ENCODE results near the gene SUSD4.

Gene SUSD4

GRCh38 chr1:223248001-223248769 lies 115.8 kb downstream of the SUSD4 start:
- Mint-ChIP-seq H3K27me3 (no peaks in the 10 kb centered on the region), H3K4me1 (ENCODE audit: low read depth) (peaks cover 47% of the 10 kb centered on the region), H3K36me3 (peaks cover 6% of the 10 kb centered on the region), H3K27ac (no peak overlapping the region), H3K4me3 (no peak overlapping the region), H3K9me3 (ENCODE audit: low read depth) (no peaks in the 10 kb centered on the region)

- Mint-ChIP-seq H3K4me3 (no peak overlapping the region), H3K27ac (peak overlapping the region; percentile 59), H3K36me3 (peaks cover 6% of the 10 kb centered on the region), H3K9me3 (ENCODE audit: low read depth) (no peaks in the 10 kb centered on the region), H3K27me3 (no peaks in the 10 kb centered on the region), H3K4me1 (ENCODE audit: low read depth) (peaks cover 48% of the 10 kb centered on the region)
Observed at GRCh38 chr1:223246476-223247112, 117.4 kb downstream of the SUSD4 start.

GRCh38 chr1:223245983-223246382 lies 118.0 kb downstream of the SUSD4 start:
- H3K27ac Mint-ChIP-seq = no peak overlapping the region
- no peak overlapping the region for H3K4me3 Mint-ChIP-seq
- peaks cover 54% of the 10 kb centered on the region for H3K4me1 Mint-ChIP-seq (ENCODE audit: low read depth)
- no peaks in the 10 kb centered on the region for H3K9me3 Mint-ChIP-seq (ENCODE audit: low read depth)
- H3K36me3 Mint-ChIP-seq = peaks cover 3% of the 10 kb centered on the region
- no peaks in the 10 kb centered on the region for H3K27me3 Mint-ChIP-seq

GRCh38 chr1:223245411-223245810 lies 118.6 kb downstream of the SUSD4 start:
- Mint-ChIP-seq H3K27ac (peak overlapping the region; percentile 61), H3K36me3 (peaks cover 2% of the 10 kb centered on the region), H3K9me3 (ENCODE audit: low read depth) (no peaks in the 10 kb centered on the region), H3K4me3 (no peak overlapping the region), H3K4me1 (ENCODE audit: low read depth) (peaks cover 59% of the 10 kb centered on the region), H3K27me3 (no peaks in the 10 kb centered on the region)

- Mint-ChIP-seq H3K9me3 (ENCODE audit: low read depth) (no peaks in the 10 kb centered on the region), H3K27me3 (no peaks in the 10 kb centered on the region), H3K27ac (peak overlapping the region; percentile 83), H3K36me3 (peaks cover 2% of the 10 kb centered on the region), H3K4me3 (peak overlapping the region; percentile 21), H3K4me1 (ENCODE audit: low read depth) (peaks cover 56% of the 10 kb centered on the region)
Observed at GRCh38 chr1:223244366-223245103, 119.4 kb downstream of the SUSD4 start.

GRCh38 chr1:223243441-223244050 lies 120.4 kb downstream of the SUSD4 start:
- Mint-ChIP-seq H3K4me1 (ENCODE audit: low read depth) (peaks cover 47% of the 10 kb centered on the region), H3K4me3 (no peak overlapping the region), H3K27ac (no peak overlapping the region), H3K27me3 (no peaks in the 10 kb centered on the region), H3K9me3 (ENCODE audit: low read depth) (no peaks in the 10 kb centered on the region), H3K36me3 (peaks cover 2% of the 10 kb centered on the region)

- peaks cover 42% of the 10 kb centered on the region for H3K4me1 Mint-ChIP-seq (ENCODE audit: low read depth)
- peaks cover 2% of the 10 kb centered on the region for H3K36me3 Mint-ChIP-seq
- no peaks in the 10 kb centered on the region for H3K27me3 Mint-ChIP-seq
Observed at GRCh38 chr1:223242971-223243370, 121.0 kb downstream of the SUSD4 start.

GRCh38 chr1:223242382-223242955 lies 121.5 kb downstream of the SUSD4 start:
- Mint-ChIP-seq H3K4me3 (no peak overlapping the region), H3K27ac (peak overlapping the region; percentile 42), H3K36me3 (peaks cover 2% of the 10 kb centered on the region), H3K27me3 (no peaks in the 10 kb centered on the region), H3K4me1 (ENCODE audit: low read depth) (peaks cover 39% of the 10 kb centered on the region), H3K9me3 (ENCODE audit: low read depth) (no peaks in the 10 kb centered on the region)

More at GRCh38 chr1:223242971-223243370, 121.0 kb downstream of the SUSD4 start:
- Mint-ChIP-seq H3K9me3 (ENCODE audit: low read depth) (no peaks in the 10 kb centered on the region), H3K4me3 (no peak overlapping the region), H3K27ac (no peak overlapping the region)

- H3K4me3 Mint-ChIP-seq = no peak overlapping the region
- peak overlapping the region; percentile 81 for H3K27ac Mint-ChIP-seq
Observed at GRCh38 chr1:223240122-223240521, 123.9 kb downstream of the SUSD4 start.

GRCh38 chr1:223235091-223235490 lies 128.9 kb downstream of the SUSD4 start:
- Mint-ChIP-seq H3K36me3 (peaks cover 2% of the 10 kb centered on the region), H3K27ac (no peak overlapping the region), H3K27me3 (no peaks in the 10 kb centered on the region), H3K9me3 (ENCODE audit: low read depth) (peaks cover 10% of the 10 kb centered on the region), H3K4me1 (ENCODE audit: low read depth) (peaks cover 59% of the 10 kb centered on the region), H3K4me3 (no peak overlapping the region)

More at GRCh38 chr1:223240122-223240521, 123.9 kb downstream of the SUSD4 start:
- Mint-ChIP-seq H3K9me3 (ENCODE audit: low read depth) (peaks cover 10% of the 10 kb centered on the region), H3K4me1 (ENCODE audit: low read depth) (peaks cover 43% of the 10 kb centered on the region), H3K36me3 (no peaks in the 10 kb centered on the region), H3K27me3 (no peaks in the 10 kb centered on the region)

- Mint-ChIP-seq H3K27ac (peak overlapping the region; percentile 67), H3K27me3 (no peaks in the 10 kb centered on the region), H3K9me3 (ENCODE audit: low read depth) (peaks cover 10% of the 10 kb centered on the region), H3K4me1 (ENCODE audit: low read depth) (peaks cover 62% of the 10 kb centered on the region), H3K4me3 (no peak overlapping the region), H3K36me3 (peaks cover 2% of the 10 kb centered on the region)
Observed at GRCh38 chr1:223234534-223234933, 129.4 kb downstream of the SUSD4 start.

- H3K36me3 Mint-ChIP-seq = peaks cover 2% of the 10 kb centered on the region
- H3K9me3 Mint-ChIP-seq (ENCODE audit: low read depth) = peaks cover 10% of the 10 kb centered on the region
- no peaks in the 10 kb centered on the region for H3K27me3 Mint-ChIP-seq
- H3K4me3 Mint-ChIP-seq = peak overlapping the region; percentile 19
- no peak overlapping the region for H3K27ac Mint-ChIP-seq
- H3K4me1 Mint-ChIP-seq (ENCODE audit: low read depth) = peaks cover 66% of the 10 kb centered on the region
Observed at GRCh38 chr1:223234170-223234514, 129.8 kb downstream of the SUSD4 start.

GRCh38 chr1:223233410-223234169 lies 130.4 kb downstream of the SUSD4 start:
- no peak overlapping the region for H3K4me3 Mint-ChIP-seq
- H3K4me1 Mint-ChIP-seq (ENCODE audit: low read depth) = peaks cover 70% of the 10 kb centered on the region
- peak overlapping the region; percentile 69 for H3K27ac Mint-ChIP-seq
- no peaks in the 10 kb centered on the region for H3K27me3 Mint-ChIP-seq
- peaks cover 10% of the 10 kb centered on the region for H3K9me3 Mint-ChIP-seq (ENCODE audit: low read depth)
- H3K36me3 Mint-ChIP-seq = peaks cover 2% of the 10 kb centered on the region

- Mint-ChIP-seq H3K36me3 (peaks cover 2% of the 10 kb centered on the region), H3K4me1 (ENCODE audit: low read depth) (peaks cover 76% of the 10 kb centered on the region), H3K27ac (no peak overlapping the region), H3K9me3 (ENCODE audit: low read depth) (peaks cover 10% of the 10 kb centered on the region), H3K27me3 (no peaks in the 10 kb centered on the region), H3K4me3 (no peak overlapping the region)
Observed at GRCh38 chr1:223233019-223233409, 131.0 kb downstream of the SUSD4 start.
